HPDE6-E6E7 (cell line): ENCODE measurements around the gene CPNE5.

ENCODE experiments used
- DNase-seq: peaks from one replicate; pipeline ENCODE4 v3.0.0; 2011; ENCODE audit warnings: missing footprints; ENCODE audit errors: extremely low spot score

CPNE5 gene

DNA sequence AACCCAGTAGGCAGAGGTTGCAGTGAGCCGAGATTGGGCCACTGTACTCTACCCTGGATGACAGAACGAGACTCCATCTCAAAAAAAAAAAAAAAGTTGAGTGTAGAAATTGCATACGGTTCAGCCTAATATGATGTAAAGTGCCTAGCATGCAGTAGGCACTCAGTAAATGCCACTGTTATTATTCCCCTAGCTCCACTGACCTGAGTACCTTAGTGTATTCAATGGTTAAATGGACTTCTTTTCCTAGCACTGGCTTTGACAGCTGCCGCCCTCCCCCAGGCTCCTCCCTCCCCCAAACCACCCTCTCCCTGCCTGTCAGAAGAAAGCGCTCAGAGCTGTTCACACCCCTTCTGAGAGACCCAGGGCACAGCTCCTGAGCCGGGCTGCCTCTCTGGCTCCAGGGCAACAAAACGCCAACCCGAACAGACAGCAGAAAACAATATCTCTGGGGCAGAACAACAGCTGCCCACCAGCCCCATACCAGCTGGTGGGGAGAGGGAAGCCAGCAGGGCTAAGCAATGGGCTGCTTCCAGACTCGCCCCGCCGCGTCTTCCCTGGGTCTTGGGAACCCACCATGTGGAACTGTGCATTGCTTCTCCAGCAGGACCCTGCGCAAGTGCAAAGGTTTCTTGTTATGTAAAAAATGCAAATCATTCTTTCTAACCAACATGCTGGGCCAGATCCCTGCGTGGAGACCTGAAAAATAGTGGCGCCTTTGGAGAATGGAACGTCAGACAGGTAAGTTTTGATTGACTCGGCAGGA, 4.5 kb downstream of the CPNE5 start:
- no peak for DNase-seq

DNA sequence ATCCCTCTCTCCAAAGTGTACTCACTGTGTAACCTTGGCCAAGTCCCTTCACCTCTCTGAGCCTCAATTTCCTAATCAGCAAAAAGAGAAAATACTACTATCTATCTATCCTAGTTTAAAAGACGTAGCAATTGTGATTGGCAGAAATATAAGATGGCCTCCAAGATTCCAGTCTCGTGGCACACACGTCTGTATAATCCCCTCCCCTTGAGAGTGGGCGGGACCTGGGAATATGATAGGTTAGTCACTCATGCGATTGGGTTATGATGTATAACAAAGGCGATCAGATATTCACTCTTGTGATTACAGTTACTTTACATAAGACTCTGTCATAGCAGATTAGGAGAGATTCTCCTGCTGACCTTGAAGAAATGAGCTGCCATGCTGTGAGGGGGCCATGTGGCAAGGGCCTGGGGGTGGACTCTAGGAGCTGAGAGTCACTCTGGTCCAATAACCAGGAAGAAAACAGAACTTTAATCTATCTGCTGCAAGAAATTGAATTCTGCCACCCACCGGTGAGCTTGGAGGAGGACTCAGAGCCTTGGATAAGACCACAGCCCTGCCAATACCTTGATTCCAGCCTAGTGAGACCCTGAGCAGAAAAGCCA, 6.0 kb downstream of the CPNE5 start:
- no peak for DNase-seq

DNA sequence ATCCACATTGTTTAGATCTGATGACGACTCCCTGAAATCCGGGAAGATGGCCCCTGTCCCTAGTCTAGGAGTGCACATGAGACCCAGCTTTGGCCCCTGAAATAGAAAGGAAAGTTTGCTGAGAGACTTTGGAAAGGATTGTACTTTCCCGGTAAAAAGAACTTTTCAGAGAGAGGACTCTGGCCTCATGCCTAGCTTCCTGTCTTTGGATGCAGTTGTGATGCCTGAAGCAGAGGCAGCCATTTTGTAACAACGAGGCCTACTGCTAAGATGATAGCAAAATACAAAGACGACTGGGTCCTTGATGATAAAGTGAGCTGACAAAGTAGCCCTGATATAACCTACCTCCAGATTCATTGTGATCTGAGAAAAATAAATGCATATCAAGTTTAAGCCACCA, 6.9 kb downstream of the CPNE5 start:
- DNase-seq = no peak

GRCh38 chr6:36830577-36830976, 8.7 kb downstream of the CPNE5 start:
- DNase-seq = no peak

- no peak for DNase-seq
Measured at GRCh38 chr6:36829919-36830544, 9.2 kb downstream of the CPNE5 start.

- peak; percentile 75 for DNase-seq
Measured at GRCh38 chr6:36827261-36828079, 11.8 kb downstream of the CPNE5 start.

DNA sequence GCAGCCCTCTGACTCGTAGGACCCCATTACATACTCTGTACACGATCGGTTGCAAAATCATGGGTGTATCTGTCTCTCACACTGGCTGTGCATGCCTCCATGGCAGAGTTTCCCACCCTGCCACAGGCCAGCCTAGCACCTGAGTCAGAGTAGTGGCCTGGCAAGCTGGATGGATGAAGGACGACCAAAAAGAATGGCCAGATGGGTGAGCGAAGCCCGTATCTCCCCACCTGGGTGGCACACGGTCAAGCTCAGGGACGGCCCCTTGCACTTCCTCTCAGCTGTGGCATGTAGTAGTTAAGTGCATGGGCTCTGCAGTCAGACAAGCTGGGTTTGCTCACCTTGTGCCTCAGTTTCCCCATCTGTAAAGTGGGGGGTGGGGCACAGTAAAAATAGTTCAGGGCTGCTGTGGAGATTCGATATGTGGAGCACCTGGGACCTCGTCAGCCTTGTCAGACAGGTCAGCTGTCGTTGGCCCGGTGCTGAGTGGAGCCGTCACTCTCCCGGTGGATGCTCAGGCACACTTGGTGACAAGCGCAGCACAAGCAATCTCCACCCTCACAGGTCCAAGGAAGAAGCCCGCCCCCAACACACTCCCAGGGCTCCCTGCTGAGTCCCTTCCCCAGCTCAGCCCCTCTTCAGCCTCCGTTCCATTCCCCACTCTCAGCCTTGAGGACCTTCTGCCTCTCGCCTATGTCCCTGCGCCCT, 12.6 kb downstream of the CPNE5 start:
- DNase-seq = no peak

DNA sequence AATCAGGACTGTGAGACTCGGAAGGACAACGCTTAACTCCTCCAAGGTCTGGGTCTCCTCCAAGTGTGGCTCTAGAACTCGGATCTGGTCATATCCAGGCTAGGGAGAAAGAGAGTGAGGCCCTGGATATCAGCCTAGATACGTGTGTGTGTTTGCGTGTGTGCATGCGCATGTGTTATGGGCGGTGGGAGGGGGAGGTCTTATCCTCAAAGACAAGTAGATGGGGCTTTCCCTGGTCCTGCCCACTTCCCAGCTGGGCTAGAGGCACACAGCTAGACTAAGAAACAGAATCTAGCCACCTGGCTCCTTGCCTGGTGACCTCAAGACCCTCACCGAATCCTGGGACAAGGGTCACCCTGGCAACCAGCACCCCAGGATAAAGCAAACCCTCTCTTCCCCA, 13.2 kb downstream of the CPNE5 start:
- DNase-seq = no peak

DNA sequence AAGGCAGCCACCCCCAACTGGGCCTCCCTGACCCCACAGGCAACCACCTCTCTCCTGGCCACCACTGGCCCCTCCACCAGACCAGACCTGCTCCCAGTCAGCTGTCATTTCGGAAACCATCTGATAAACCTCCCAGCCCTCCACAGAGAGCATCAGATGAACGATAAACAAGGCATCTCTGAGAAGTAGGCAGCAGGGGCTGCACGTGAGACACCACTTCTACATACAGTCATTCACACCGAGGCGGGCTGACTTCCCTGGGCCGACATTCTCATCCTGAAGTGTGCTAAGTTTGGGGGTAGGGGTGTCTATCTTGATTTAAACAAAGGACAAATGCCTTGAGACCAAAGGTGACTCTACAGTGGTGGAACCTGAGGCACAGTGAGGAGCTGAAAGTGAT, 13.8 kb downstream of the CPNE5 start:
- no peak for DNase-seq

- no peak for DNase-seq
Measured at GRCh38 chr6:36824253-36824652, 15.0 kb downstream of the CPNE5 start.

DNA sequence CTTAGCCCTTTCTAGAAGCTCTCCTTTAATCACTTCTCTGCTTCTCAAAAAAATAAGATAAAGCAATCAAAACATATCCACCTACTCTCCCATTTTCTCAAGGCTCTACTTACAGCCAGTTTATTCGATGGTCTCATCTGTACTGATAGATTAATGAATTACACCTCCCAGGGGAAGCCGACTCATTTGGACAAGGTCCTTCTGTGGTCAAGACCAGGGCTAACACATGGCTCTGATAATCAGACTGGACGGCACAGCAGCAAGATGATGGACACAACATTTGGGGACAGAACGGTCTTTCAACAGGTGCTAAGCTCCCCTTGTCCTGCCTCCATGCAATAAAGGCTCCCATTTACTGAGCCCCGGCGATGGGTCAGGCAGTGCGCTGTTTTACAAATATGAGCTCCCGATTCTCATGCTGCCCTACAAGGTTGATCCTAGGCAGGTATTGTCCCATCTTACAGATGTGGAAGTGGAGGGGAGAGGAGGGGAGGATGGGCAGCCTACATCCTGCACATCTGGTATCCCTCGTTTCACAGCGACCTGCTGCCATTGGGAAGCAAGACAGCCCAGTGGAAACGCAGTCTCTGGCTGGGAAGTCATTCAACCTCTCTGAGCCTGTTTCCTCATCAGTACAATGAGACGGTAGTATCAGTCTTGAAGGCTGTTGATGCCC, 15.7 kb downstream of the CPNE5 start:
- no peak for DNase-seq

DNA sequence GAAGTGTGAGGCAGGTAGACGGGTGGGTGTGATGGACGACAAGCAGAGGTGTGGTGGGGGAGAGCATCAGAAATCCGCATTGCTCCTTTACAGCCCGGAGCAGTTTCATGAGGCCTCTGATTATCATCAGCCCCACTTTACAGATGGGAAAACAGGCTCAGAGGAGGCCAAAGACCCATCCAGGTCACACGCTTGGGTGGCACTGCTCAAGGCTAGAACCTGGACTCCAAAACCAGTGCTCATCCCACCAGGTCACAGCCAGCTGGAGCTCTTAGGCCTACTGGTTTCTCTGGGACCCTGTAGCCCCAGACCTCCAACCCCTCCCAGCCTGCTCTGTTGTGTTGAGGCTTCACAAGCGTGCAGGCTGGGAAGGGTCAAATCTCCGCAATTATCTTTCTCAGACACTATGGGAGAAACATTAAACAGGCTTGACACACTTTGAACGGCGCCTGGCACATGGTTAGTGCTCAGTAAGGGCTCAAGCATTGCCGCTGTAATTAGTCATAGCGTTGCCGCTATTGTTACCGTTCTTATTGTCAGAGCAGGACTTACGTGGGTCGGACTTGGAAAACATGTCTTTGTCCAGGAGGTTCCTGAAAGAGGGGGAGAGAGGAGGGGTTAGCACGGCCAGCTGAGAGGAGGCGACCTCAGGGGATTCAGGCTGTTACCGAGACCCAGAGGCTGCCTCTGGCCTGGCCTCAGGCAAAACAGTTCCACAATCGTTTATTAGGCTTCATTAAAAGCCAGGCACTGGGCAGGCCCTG, 16.6 kb downstream of the CPNE5 start:
- peak; percentile 60 for DNase-seq

- DNase-seq = no peak
Measured at GRCh38 chr6:36821581-36822335, 17.5 kb downstream of the CPNE5 start.

- DNase-seq = no peak
Measured at GRCh38 chr6:36820700-36821580, 18.3 kb downstream of the CPNE5 start.

DNA sequence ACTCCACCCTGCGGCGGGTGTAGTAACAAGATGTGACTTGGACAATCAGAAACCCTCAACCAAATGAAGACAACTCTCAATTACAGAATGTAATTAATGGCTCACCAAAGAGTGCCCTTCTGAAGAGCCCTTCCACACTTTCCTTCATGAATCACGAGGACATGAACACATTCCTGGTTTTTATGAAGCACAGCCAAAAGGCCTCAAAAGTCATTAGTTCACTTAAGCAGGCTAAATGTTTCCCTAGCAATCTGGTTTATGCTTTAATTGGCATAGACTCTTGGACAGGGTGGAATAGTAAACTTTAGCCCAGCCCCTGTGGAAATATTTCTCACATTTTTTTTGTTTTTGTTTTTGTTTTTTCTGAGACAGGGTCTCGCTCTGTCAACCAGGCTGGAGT, 20.5 kb downstream of the CPNE5 start:
- no peak for DNase-seq

DNA sequence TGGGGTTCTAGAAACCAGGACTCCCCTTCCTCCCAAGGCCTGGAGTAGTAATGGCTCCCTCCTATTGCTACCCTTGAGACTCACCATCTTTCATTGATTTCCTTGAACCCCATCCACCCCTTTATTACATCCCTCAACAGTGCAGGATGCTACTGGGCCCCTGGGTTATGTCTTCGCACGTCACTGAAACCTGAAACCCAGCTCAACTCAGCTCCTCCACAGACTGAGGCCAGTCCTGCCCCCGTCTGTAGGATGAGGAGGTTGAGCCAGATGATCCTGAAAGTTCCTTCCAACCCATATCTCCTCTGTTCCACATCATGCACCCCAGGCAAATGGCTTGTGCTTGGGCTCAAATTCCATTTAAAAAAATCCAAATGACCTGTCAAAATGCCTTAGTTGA, 21.4 kb downstream of the CPNE5 start:
- DNase-seq = no peak

DNA sequence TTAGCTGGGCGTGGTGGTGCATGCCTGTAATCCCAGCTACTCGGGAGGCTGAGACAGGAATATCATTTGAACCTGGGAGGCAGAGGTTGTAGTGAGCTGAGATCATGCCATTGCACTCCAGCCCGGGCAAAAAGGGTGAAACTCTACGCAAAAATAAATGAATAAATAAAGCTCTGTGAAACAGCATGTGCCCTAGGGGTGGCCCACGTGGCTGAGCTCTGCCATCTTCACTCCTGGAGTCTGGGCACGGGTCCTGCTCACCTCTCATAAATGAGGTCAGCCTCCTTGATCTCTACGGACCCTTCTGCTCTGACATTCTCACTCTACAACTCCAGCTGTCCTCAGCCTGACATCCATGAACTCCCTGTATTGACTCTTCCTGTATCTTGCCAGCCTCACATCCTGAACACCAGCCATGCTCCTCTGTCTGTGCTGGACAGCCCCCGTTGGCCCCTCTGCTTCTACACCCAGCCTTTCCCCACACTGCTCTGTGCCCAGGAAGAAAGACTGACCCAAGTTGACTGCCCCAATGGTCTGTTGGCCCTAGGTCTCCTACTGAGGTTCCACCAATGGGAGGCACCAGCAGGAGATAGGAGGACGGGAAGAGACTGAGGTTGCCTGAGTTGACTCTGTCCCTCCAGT, 21.9 kb downstream of the CPNE5 start:
- DNase-seq = no peak
